Activated T-cell treated with anti-CD3 and anti-CD28 coated beads for 48 hours (primary cell): Measurements from ENCODE around the gene EIF5B.
"Not testable (repeated sequence)": the region's sequence is repeated elsewhere in the genome, so short reads cannot be mapped to it uniquely, and the experiment has no call there.

Experiments used
- DNase-seq: peaks from one replicate; pipeline ENCODE4 v3.0.0-alpha.2; 2020; ENCODE audit warnings: low read depth

EIF5B gene

GRCh38 chr2:99365661-99366060 is 28.5 kb downstream of the EIF5B start:
- no peak for DNase-seq

GRCh38 chr2:99368854-99369253 is 31.7 kb downstream of the EIF5B start:
- DNase-seq, result not testable (repeated sequence)

GRCh38 chr2:99373144-99373543 is 36.0 kb downstream of the EIF5B start:
- no peak for DNase-seq

GRCh38 chr2:99374747-99375146 is 37.6 kb downstream of the EIF5B start:
- no peak for DNase-seq

- DNase-seq, result no peak
Measured at GRCh38 chr2:99376254-99376864, 39.2 kb downstream of the EIF5B start.

- no peak for DNase-seq
Measured at GRCh38 chr2:99377879-99378278, 40.7 kb downstream of the EIF5B start.

GRCh38 chr2:99380376-99381010 is 43.3 kb downstream of the EIF5B start:
- DNase-seq, result no peak

GRCh38 chr2:99382143-99382542 is 45.0 kb downstream of the EIF5B start:
- no peak for DNase-seq

- no peak for DNase-seq
Measured at GRCh38 chr2:99386011-99386410, 48.8 kb downstream of the EIF5B start.

- DNase-seq, result no peak
Measured at GRCh38 chr2:99388892-99389291, 51.7 kb downstream of the EIF5B start.

- no peak for DNase-seq
Measured at GRCh38 chr2:99389371-99389770, 52.2 kb downstream of the EIF5B start.

GRCh38 chr2:99389946-99390345 is 52.8 kb downstream of the EIF5B start:
- DNase-seq, result no peak

GRCh38 chr2:99395589-99396130 is 58.5 kb downstream of the EIF5B start:
- DNase-seq, result no peak

- no peak for DNase-seq
Measured at GRCh38 chr2:99397266-99397920, 60.2 kb downstream of the EIF5B start.

GRCh38 chr2:99398303-99398702 is 61.1 kb downstream of the EIF5B start:
- no peak for DNase-seq

- DNase-seq, result no peak
Measured at GRCh38 chr2:99399063-99399462, 61.9 kb downstream of the EIF5B start.

- no peak for DNase-seq
Measured at GRCh38 chr2:99399795-99400194, 62.6 kb downstream of the EIF5B start.

- DNase-seq, result no peak
Measured at GRCh38 chr2:99401841-99402240, 64.7 kb downstream of the EIF5B start.

- no peak for DNase-seq
Measured at GRCh38 chr2:99403084-99403483, 65.9 kb downstream of the EIF5B start.

- DNase-seq, result no peak
Measured at GRCh38 chr2:99403524-99403923, 66.3 kb downstream of the EIF5B start.

- no peak for DNase-seq
Measured at GRCh38 chr2:99404039-99404796, 67.0 kb downstream of the EIF5B start.
